Epithelial cell of proximal tubule (primary cell): ENCODE results near the gene VCL. TPM values are rescaled to one million over a fixed set of nuclear protein-coding genes. Genes with fewer than 3 reads are reported as not detected.

Experiments used
- DNase-seq: peaks from one replicate; pipeline ENCODE4 v3.0.0-alpha.2; 2011; ENCODE audit warnings: low read depth
- H3K4me3 ChIP-seq: 2 replicates; pipeline ENCODE4 v1.5.1; 2011; ENCODE audit warnings: low read depth, mild to moderate bottlenecking, low read length
- total RNA-seq: library from RNA; depleted of rRNA; stranded (reverse); fragments of >200 nt; gene quantifications from 2 replicates; pipeline ENCODE4 v1.2.3, GENCODE V29; 2015
- TF ChIP-seq, protein P1 (sequence below): conservative IDR thresholded peaks from 2 replicates; pipeline ENCODE4 v1.5.1; 2012; ENCODE audit warnings: low read depth, mild to moderate bottlenecking, low read length

Gene VCL
- total RNA-seq, 1 donor from 2014 or later, result 228 TPM

DNA sequence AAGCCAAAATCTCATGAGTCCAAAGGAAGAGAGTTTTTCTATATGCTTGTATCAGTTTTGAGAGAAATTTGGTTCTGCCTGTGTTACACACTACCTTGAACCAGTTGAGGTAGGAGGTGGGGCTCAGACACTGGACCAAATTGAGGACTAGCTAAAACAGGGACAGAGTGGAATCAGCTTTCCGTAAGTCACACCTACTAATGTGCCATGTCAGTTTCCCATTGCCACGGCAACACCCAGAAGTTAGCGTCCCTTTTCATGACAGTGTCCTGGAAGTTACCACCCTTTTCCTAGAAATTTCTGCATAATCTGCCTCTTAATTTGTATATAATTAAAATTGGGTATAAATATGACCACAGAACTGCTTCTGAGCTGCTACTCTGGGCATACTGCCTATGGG is 162.1 kb downstream of the VCL start:
- no peak overlapping the region for H3K4me3 ChIP-seq
- TF ChIP-seq, protein P1, sequence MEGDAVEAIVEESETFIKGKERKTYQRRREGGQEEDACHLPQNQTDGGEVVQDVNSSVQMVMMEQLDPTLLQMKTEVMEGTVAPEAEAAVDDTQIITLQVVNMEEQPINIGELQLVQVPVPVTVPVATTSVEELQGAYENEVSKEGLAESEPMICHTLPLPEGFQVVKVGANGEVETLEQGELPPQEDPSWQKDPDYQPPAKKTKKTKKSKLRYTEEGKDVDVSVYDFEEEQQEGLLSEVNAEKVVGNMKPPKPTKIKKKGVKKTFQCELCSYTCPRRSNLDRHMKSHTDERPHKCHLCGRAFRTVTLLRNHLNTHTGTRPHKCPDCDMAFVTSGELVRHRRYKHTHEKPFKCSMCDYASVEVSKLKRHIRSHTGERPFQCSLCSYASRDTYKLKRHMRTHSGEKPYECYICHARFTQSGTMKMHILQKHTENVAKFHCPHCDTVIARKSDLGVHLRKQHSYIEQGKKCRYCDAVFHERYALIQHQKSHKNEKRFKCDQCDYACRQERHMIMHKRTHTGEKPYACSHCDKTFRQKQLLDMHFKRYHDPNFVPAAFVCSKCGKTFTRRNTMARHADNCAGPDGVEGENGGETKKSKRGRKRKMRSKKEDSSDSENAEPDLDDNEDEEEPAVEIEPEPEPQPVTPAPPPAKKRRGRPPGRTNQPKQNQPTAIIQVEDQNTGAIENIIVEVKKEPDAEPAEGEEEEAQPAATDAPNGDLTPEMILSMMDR, result no peak
- DNase-seq, result no peak

DNA sequence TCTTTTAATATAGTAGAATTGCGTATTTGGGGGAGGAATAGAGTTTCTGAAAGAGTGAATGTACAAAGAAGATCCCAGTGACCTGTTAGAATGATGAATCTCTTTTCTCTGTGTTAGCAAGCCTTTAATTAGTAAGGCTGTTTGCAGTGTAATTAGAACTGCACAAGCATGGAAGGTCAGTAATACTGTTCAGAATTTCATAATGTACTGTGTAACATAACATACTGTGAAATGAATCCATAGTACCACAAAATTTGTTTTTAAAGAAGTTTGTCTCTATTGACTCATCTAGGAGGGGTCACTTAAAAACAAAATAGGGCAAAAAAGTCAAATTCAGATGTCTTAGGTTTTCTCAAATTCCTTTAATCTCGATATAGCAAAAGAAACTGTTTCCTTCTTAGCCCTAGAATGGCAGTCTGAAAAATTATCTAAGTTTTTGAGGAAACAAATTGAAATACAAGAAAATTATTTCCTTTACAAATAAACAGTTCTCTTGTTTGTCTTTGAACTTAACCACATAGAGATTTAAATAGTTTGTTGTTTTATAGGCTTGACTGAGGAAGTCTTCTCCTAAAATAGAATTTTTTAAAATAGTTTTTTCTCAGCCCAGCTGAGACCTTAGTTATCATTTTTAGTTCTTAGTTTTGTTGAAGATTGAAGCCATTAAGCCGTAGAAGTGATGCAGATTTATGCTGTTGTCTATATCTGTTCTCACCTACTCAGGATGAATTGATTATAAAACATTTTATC is 165.6 kb downstream of the VCL start:
- TF ChIP-seq, protein P1, result no peak
- no peak for DNase-seq
- no peak overlapping the region for H3K4me3 ChIP-seq

DNA sequence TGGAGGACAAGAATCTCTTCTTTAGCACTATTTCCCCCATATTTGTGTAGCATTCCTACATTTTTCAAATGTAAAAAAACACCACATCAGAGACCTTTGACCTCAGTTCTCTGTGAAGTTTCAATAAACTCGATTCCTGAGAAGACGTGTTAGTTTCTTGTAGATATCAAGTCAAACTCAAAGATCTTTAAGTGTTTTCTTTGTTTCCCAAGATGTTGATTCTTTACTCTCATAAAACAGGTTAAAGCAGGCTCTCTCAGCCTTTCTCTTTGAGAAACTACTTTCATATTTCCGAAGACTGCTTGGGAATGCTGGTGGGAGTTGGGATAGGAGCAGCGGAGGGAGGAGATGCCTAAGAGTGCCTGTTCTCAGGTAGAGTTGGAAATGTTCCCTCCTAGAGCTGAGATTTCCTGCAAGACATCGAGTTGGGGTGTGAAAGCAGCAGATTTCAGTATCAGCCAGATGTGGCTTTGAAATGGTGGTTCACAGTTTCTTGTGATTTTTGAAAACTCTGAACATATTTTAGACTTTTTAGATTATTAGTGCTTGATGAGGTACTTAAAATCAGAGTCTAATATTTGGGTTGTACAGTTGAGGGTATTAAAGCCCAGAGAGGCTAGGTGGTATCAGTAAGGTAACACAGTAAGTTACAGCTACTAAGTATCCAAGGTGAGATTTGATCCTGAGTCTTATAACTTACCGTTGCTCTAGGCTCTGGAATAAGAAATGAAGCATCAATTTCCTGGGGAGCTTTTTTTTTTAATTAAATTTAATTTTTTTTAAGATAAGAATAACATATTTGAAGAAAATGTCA is 167.0 kb downstream of the VCL start:
- no peak overlapping the region for H3K4me3 ChIP-seq
- DNase-seq, result no peak
- TF ChIP-seq, protein P1, result no peak

DNA sequence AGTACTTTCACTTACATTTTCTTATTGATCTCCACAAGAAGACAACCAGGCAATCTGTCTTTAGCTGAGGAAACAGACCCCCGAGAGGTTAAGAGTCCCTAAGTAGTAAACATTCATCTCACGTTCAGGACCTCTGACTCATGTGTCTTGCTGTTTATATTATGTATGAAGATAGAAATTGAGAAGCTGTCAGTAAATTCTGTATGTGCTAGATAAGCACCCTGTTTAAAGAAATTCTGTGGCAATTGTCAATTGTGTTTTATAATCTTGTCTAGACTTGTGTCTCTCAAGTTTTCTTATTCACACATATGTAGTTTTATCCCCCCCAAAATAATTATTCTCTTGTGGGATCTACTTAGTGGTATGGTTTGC is 167.6 kb downstream of the VCL start:
- TF ChIP-seq, protein P1, result no peak
- no peak for DNase-seq
- no peak overlapping the region for H3K4me3 ChIP-seq

DNA sequence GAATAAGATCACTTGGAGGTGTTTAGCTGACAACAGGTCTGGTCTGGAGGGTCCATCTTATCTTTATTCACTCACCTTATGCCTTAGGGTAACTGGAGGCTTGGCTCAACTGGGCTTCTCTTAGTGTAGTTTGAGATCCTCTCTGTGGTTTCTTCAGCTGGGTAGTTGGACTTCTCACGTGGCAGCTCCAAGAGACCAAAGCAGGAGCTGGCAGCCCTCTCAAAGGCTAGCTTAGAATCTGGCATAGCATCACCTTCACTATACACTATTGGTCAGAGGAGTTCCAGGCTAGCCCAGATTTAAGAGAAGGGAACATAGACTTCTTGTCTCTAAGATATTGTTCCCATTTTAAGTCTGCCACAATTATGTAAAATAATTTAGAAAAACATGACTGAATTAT is 169.5 kb downstream of the VCL start:
- no peak for DNase-seq
- no peak overlapping the region for H3K4me3 ChIP-seq
- TF ChIP-seq, protein P1, result no peak

Other genes with a start within 250 kb of the VCL start
- gene CHCHD1, start 216.1 kb upstream of the VCL start, total RNA-seq, result 62.5 and 89.8 TPM in 2 replicates
- 31.5 and 40.3 TPM in 2 replicates for gene ZSWIM8, start 212.5 kb upstream of the VCL start, total RNA-seq
- gene NDST2, start 186.5 kb upstream of the VCL start, total RNA-seq, result 10.3 and 12.3 TPM in 2 replicates
- 15.2 and 17.0 TPM in 2 replicates for gene CAMK2G, start 123.6 kb upstream of the VCL start, total RNA-seq
- gene PLAU, start 87.0 kb upstream of the VCL start, total RNA-seq, result 406 and 970 TPM in 2 replicates
- 39.1 and 39.3 TPM in 2 replicates for gene AP3M1, start 152.7 kb downstream of the VCL start, total RNA-seq
- 39.4 and 54.9 TPM in 2 replicates for gene ADK, start 153.1 kb downstream of the VCL start, total RNA-seq